Measurements from ENCODE around the gene ELFN2.

ELFN2 gene

DNA sequence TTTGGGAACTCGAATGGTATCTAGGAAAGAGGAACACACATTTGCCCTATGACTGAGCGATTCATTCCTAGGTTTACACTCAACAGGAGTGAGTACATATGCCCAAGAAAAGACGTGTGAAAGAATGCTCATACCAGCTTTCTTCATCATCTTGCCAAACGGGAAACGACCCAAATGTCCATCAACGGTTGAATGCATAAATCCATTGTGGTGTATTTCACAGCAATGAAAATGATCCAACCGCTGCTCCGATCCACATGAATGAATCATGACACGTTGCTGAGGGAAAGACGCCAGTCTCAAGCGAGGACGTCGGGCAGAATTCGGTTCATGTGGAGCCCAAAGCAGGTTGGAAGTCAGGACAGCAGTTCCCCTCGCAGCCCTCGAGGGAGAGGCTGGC is 73.4 kb downstream of the ELFN2 start:
- DNase-seq: no peak

DNA sequence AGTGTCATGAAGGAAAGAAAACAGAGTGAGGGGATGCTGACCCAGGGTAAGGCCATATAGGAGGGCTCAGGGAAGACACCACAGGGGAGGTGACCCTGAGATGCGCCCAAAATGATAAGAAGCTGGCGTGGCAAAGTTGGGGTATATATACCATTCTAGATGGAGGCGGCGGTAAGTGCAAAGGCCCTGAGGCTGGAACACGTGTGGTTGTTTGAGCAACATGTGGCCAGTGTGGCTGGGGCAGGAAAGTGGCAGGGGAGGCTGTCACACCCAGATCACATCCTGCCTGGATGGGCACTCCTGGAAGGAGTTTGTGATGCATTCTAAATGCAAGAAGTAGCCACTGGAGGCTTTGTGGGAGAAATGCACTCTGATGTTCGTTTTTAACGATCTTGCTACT is 74.8 kb downstream of the ELFN2 start:
- DNase-seq: no peak

DNA sequence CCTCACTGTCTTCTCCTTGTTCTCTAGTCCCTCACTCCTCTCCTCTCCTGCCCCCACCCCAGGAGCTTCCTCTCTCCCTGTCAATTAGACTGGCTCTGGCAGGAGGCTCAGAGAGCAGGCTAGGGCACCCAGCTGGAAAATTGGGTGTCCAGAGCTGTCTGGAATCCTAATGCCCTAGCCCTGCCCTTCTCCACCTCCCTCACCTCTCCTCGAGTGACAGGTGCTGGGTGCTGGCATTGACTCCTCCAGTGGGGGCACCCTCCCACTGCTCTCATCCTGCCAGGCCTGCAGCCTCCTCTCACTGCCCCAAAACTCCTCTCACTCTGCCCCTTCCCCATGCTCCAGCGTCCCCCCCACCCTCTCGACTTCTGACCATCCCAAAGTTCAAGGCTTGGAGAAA is 76.0 kb downstream of the ELFN2 start:
- DNase-seq: no peak

DNA sequence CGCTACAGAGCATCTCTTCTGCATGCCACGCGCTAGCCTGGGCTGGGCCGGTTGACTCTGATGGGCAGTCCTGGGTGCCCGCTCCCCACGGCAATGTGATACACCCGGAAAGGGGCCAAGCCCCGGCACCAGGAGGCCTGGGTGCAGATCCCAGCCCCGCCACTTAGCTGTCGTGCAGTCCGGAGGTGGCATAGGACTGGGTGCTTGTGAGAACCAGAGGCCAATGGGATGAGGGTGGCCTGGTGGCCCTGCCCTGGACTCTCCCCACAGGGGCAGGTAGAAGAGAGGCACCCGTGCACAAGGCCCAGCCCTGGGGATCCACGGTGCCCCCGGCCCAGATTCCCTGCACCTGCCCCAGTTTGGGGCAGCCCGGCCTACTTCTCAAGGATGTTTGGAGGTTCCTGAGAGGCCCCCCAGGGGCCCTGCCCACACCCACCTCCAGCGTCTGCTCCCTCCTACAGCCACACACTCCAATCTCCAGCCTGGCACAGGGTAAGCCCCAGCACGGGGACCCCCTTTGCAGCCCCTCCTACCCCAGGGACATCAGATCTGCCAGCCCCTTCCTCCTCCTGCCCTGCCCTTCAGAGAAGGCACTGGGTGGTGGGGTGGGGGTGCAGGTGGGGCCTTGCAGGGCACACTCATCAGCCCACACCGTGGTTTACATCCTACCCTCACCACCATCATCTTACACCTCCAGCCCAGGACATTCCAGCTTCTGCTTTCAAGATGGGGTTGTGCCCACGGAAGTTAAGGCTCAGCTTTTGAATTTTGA is 78.0 kb downstream of the ELFN2 start:
- no peak for DNase-seq

DNA sequence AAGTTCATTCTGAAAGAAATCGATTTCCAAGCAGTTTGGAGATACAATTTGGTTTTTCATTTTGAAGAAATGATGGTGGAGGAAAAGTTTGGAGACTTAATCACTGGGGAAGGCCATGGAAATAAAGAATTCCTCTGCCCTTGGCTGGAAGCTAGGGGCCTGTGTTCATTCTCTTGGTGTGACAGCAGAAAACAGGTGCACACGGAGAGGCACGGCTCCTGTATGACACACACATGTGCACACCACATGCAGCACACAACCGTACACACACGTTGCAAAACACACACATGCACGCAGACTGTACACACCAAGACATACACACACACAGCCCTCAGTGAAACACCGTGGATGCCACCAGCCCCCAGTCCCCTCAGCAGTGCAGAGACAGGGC is 80.8 kb downstream of the ELFN2 start:
- no peak for DNase-seq

DNA sequence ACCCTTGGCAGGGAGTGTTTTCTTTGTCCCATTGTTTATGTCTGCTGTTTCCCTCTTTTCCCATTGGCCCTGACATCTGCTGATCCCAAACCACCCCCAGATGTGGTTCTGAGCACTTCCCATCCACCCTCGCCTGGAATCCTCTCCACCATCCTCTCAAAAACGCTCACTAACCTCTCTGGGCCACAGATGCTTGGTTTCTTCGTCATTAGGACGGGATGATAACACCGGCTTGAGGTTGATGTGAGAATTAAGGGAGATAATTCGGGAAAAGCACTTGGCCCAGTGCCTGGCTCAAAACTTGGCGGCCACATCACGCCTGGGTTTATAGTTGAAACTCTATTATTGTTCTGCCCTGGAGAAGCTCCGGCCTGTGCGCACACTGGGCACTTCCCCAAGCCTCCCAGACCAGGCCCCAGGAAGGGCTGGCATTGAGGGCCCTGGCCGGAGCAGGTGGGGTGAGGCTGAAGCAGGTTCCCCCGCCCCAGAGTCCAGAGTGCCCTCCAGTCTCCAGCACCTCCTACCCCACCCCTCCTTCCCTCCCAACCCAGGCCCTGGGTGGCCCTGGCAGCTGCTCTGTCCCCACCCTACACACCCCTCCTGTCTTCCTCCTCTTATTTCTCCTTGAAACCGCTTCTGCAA is 81.3 kb downstream of the ELFN2 start:
- no peak for DNase-seq

DNA sequence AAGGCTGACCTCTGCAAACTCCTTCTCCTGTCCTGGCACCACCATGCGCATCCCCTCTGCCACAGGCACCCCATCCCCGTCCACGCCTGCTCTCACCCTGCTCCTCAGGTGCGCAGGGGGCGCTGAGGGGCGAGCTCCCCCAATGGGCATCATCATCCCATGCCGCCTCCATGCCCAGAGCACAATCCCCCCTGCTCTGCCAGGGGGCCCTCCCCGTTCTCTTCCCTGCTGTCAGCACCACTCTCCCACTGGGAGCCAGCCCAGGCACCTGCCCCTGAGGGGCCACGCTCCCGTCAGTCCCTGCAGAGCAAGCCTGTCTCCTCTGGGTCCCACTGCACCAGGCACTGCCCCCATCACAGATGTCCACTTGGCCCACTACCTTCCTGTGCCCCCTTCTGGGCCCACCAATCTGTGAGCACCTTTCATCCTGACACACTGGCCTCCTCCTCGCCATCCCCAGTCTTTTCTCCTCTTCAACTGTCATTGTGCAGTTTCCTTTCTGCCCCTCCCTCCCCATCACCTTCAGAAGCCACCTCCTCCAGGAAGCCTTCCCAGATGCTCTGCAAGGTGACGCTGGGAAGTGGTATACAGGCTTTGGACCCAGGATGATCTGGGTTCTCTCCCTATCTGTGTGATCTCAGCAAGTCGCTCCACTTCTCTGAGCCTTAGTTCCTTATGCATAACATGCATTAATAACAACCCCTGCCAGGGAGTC is 82.4 kb downstream of the ELFN2 start:
- DNase-seq: no peak

DNA sequence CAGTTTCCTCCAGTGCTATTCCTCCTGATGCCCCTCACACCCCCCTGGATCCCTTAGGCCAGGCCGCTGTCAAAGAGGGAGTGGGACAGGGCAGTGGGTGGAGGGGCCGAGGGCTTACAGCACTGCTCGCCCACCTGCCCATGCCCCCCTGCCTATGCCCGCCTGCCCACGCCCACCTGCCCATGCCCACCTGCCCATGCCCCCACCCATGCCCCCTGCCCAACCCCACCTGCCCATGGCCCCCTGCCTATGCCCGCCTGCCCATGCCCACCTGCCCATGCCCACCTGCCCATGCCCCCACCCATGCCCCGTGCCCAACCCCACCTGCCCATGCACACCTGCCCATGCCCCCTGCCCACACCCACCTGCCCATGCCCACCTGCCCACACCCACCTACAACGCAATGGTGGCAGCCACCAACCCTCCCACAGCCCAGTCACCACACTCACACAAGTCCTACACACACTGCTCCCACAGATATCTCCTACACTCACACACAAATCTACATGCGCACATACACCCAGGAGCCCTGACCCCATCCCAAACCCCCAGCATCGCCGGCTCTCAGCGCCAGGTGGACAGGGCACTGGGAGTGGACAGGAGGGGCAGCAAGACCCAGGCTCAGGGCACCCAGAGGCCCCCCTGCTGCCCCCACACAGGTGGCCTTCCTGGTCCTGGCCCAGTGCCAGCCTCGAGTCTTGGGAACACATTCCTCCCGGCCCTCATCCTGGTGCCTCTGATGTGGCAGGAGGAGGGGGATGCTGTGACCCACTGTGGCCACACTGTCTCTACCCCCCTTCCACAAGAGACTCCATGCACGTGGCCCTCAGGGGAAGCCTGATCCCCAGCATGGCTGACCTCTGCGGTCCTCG is 83.2 kb downstream of the ELFN2 start:
- no peak for DNase-seq

DNA sequence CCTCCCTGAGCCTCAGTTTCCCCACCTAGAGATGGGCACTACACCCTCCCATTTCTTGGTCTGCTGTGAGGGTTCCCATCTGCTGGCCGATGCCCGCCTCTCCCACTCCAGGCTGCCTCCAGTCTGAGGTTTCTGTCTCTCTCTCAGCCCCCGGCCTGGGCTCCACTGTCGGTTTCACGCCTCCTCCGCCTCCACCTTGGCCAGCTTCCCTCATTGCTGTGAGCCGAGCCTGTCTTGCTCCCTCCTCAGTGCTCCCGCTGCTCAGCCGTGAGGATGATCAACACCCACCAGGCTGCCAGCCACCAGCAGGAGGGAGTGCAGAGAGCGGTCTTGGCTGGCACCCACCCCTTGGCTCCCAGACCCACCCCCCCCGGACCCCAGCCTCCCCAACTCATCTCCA is 83.9 kb downstream of the ELFN2 start:
- DNase-seq: no peak

DNA sequence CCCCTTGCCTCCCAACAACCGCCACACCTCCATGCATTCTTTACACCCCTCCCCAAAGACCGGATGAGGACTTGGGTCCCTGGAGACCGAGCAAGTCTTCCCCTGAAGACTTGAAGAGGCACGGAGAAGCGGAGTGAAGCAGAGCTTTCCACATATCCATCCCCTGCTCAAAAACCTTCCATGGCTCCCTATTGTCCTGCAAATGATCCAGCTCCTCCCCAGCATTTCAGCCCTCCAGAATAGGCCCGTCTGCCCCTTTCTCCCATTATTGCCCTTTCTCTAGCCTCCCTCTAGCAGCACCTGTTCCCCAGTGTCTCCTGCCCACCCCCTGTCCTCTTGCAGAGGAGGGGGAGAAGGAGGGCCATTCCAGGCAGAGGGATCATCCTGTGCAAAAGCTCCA is 85.2 kb downstream of the ELFN2 start:
- DNase-seq: no peak

DNA sequence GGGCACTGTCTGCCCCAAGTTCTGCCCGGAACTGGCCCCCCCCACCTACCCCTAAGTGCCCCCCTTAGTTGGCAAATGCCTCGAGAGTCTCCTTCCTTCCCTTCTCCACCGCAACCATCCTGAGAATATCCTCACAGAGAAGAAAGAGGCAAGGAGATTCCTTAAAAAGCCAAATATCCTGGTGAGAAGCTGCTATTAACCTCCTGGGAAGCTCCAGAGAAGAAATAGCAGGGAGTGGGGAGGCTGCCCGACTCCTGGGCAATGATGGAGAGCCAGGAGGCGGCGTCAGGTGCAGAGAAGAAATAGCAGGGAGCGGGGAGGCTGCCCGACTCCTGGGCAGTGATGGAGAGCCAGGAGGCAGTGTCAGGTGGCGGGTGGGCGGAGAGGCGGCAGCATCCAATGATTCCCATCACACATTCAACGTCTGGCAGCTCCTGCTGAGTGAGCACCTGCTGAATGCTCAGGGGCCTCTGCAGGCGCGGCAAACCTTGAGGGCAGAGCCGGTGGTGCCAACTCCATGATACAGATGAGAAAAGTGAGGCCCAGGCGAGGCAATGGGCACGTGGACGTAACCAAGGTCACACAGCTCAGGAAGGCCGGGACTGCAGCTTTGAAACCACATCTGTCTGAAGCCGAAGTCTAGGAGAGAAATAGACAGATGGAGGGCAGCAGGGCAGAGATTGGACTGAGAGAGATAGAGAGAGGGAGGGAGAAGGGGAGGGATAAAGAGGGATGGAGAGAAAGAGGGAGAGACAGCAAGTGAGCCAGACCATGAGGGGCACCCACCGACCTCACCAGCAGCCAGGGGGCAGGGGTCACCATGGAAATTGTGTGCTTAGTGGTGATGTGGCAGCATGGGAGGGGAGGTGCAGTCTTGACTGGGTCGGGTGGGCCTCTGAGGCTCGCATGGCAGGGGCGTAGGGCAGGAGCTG is 86.7 kb downstream of the ELFN2 start:
- DNase-seq: peak in 1 of 2 experiments; percentile 72

DNA sequence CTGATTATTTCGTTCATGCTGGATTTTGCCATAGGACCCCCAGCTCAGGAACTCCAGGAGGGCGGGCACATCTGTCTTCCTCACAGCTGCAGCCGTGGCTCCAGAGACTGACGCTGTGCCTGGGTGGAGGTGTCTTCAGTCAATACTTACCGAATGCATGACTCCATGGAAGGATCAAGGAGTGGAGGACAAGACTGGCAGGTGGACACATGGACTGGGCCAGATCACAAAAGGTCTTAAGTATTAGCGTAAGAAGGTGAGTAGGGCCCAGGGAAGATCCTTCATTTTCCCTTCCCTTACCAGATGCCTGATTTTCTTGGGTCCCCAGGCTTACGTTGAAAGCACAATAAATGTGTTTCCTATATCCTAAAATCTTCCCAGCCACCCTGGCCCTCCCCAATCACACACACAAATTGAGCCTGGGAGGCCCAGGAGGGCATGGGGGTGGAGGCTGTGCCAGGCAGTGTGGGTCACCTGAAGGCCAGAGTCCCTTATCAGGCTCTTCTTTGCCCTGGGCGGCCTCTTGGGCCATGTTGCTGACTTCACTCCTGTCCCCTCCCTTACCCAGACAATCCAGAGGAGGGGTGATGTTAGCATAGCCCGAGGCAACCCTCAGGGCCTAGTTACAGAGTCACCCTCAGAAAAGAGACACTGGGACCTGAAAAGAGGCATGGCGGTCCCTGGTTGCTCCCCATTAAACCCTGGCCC is 88.6 kb downstream of the ELFN2 start:
- DNase-seq: no peak

DNA sequence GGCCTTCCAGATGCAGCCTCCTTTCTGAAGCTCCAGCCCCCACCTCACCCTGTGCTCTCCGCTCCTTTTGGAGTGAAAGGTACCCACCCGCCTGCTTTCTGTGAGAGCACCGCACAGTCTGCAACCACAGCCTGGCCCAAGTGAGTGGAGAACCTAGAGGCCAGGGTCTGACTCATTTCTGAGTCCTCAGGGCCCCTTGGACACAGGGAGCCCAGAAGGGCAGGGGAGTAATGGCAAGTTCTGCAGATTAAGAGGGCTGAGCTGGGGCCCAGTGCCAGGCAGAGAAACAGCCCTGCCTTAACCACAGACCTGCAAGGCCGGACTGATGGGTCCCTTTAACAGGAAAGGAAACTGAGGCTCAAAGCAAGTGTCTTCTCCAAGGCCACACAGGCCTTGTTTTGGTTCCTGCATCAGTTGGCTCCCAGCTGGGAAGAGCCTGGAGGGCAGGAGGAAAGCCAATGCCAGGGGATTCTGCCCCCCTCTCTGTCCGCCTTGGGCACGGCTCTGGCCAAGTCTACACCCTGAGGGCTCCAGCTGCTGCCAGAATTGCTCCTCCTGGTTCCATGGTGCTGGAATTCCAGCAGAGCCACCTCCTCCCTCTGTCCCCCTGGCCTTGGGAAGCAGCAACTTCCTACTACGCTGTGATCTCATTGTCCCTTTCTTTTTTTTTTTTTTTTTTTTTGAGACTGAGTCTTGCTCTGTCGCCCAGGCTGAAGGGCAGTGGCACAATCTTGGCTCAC is 89.9 kb downstream of the ELFN2 start:
- DNase-seq: no peak

DNA sequence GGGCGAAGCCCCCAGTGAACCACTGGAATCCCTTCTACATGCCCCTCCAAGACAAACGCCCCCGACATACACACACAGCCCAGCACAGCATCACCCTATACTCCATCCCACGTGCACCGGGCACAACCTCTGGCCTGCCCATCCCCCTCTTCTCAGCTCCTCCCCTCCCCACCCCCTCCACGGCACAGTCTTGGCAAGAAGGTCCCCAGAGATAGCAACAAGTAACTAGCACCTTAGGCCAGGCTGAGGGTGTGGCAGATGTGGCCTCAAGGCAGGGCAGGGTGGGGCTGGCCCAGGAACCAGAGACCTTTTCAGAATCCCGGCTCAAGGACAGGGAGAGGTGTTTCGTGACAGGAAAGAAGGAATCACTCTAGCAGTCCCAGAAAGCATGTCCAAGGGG is 90.7 kb downstream of the ELFN2 start:
- DNase-seq: no peak

DNA sequence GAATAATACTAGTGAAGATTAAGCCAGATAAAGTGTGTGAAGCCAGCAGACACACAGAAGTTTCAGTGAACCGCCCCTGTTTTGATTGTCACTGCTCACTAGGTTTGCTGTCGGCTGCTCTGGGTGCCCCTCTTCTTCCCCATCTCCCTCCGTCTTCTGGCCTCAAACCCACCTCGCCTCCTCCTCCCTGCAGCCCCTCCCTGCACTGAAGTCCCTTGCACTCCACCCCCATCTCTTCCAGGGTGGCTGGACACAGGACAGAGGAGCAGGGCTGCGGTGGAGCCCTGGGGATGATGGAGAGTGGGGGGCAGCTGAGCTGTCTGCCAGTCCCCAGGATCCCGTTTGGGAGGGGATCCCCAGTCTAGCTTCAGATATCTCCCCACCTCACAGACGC is 91.5 kb downstream of the ELFN2 start:
- DNase-seq: no peak

DNA sequence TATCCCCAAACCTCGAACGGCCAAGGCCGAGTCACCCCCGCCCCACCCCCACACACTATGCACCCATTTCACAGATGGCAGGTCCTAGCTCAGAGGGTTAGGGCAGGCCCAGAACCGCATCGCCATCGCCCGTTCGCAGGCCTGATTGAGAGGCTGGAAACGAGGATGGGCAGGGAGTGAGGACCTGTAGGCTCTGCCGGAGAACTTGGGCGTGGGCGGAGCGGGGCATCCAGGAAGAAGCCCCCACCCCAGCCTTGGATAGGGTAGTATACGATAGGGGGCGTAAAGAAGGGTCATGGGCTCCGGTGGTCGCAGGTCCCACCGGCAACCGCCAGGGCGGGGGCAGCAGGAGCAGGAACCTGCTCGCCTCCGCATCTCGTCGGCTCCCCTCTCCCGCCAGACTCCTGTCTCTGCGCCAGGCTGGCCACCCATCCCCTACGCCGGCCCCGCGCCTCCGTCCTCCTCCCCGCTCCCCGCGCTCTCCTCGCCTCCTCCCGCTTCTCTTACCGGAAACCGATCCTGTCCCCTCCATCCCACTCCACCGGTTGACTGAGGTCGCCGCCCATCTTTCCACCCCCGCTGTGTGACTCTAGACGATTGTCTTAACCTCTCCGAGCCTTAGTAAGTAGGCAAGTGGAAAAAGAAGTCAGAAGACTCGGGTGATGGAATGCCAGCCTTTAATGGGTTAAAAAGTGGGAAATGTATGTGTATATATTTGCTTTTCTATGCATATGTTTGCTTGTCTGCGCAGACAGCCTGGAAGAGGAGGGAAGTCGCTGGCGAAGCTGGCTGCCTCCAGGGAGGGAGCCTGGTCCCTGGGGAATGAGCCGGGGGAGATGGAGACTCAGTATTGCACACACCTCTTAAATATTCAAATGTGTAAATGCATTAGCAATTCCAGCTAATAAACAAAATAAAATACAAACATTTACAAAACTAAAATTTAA is 92.1 kb downstream of the ELFN2 start:
- no peak for DNase-seq

DNA sequence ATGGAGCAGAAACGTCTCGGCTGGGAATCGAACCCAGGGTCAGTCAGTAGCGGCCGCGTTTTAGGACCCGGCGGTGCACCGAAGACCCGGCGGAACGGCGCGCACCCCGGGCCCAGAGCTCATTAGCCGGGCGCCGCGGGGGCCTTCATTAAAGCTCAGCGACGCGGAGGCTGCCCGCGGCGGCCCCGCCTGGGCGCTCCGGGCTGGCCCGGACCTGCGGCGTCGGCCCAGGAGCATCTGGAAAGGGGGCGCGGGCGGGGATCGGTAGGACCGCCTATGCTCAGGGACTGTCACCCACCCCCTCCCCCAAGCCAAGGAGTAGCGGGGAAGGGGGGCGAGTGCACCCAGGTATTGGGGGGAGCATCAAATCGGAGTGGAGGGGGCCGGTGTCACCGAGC is 92.8 kb downstream of the ELFN2 start:
- DNase-seq: no peak

DNA sequence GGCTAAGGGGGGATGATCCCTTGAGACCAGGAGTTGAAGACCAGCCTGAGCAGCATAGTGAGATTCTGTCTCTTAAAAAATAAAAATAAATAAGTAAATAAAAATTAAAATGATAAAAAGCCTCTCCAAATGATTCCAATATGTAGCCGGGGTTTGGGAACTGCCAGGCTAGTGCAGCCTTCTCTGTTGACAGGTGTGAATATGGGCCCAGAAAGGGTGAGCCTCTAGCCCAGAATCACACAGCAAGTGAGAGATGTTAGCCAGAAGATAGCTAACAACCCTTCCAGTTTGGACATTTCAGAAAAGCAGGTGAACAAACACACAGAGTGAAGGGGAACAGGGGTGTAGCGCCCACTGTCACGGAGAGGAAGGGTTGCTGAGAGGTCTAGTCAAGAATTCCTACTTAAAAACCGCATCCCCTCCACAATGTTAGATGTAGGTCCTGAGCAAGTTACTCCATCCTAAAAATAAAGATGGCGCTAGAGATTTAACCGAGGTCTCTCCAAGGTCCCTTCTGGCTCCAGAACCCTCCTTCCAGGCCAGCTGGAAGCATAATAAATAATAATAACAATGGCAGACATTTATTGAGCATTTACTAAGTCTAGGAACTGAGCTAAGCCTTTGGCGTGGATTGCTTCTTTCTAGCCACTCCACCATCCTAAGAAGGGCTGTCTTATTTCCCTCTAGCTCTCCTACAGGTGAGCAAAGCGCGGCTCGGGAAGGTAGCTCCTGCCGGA is 93.4 kb downstream of the ELFN2 start:
- no peak for DNase-seq

All from NCI-H187 (cell line).